K562 (cell line): ENCODE measurements around the gene SMIM29. TPM values are rescaled to one million over a fixed set of nuclear protein-coding genes. Genes with fewer than 3 reads are reported as not detected.

Source experiments
- ATAC-seq: fragments of 200-7000 bp; cut with Tn5 transposase; 3 replicates; pipeline ENCODE4 v1.9.1; 2020; ENCODE audit warnings: moderate library complexity
- BruUV-seq: library from RNA; stranded (reverse); fragments of 400-500 nt; replicated peaks from 2 replicates; lab custom pipeline; 2021; lab: Mats Ljungman, UMichigan
- CTCF ChIA-PET: fragments of 300-600 bp; formaldehyde crosslinking; extraction: SDS; loops from one replicate; lab custom pipeline; 2021; ENCODE audit warnings: low intra/inter-chr PET ratio; lab: Yijun Ruan, JAX
- POLR2A ChIA-PET: fragments of 300-600, 350-650 bp; sonication (Branson Sonifier 250); formaldehyde crosslinking; extraction: SDS; loops from one replicate; lab custom pipeline; 2021; ENCODE audit warnings: antibody characterized with exemption, inconsistent platforms; lab: Yijun Ruan, JAX
- DNase-seq, 4 experiments: peaks; one replicate each; pipeline versions ENCODE4 v3.0.0 to v3.0.0-alpha.2; 2011 to 2018; ENCODE audit warnings: low spot score in 3 of 4, mixed read lengths in 3 of 4; ENCODE audit errors: extremely low read depth in 1 of 4
- FAIRE-seq: peaks from 2 replicates; lab custom pipeline; 2011; peaks lifted over from hg19 to GRCh38; lab: Jason Lieb, UNC
- H2AFZ ChIP-seq: 2 replicates; pipeline ENCODE4 v1.6.0; 2011; ENCODE audit warnings: low read depth, low read length, control low read depth, inconsistent platforms
- H3K27ac ChIP-seq: fragments of 200-600 bp; 3 replicates; pipeline ENCODE4 v1.8.0; 2011; ENCODE audit warnings: low read depth, mild to moderate bottlenecking, control low read depth, inconsistent platforms, low read length, moderate library complexity, mixed read lengths; ENCODE audit errors: extremely low read depth
- H3K27me3 ChIP-seq, 2 experiments: fragments of 300-600 bp in 1 of 2; 2 replicates in 1 of 2; 3 replicates in 1 of 2; pipeline versions ENCODE4 v1.6.0 to v1.8.0; 2011; ENCODE audit warnings: inconsistent platforms in 2 of 2, low read length in 2 of 2, mild to moderate bottlenecking in 1 of 2, mixed read lengths in 1 of 2, moderate library complexity in 1 of 2; ENCODE audit not compliant: control insufficient read depth in 2 of 2, insufficient read depth in 2 of 2
- H3K36me3 ChIP-seq: fragments of 300-600 bp; 3 replicates; pipeline ENCODE4 v1.8.0; 2011; ENCODE audit warnings: mild to moderate bottlenecking, low read length, inconsistent platforms; ENCODE audit not compliant: control insufficient read depth, insufficient read depth
- H3K4me1 ChIP-seq, 2 experiments: fragments of 200-600 bp in 1 of 2; replicated peaks in 1 of 2; 2 replicates in 1 of 2; 3 replicates in 1 of 2; pipeline versions ENCODE4 v1.5.1 to v1.8.0; 2011; ENCODE audit warnings: inconsistent platforms in 2 of 2, low read length in 2 of 2, mild to moderate bottlenecking in 1 of 2, mixed read lengths in 1 of 2, moderate library complexity in 1 of 2; ENCODE audit not compliant: control insufficient read depth in 2 of 2, insufficient read depth in 2 of 2
- H3K4me2 ChIP-seq: 2 replicates; pipeline ENCODE4 v1.6.1; 2011; ENCODE audit warnings: low read length, control low read depth, inconsistent platforms, mixed read lengths; ENCODE audit not compliant: insufficient read depth
- H3K4me3 ChIP-seq: fragments of 200-600 bp; sonication (generic), shearing (Covaris generic); 2 replicates; pipeline ENCODE4 v1.5.1; 2016; ENCODE audit warnings: control low read depth, inconsistent platforms
- H3K79me2 ChIP-seq: fragments of 200-600 bp; 3 replicates; pipeline ENCODE4 v1.8.0; 2011; ENCODE audit warnings: low read length, inconsistent platforms; ENCODE audit not compliant: control insufficient read depth, insufficient read depth
- H3K9ac ChIP-seq, 2 experiments: 2 replicates each; pipeline versions ENCODE4 v1.6.0 to v1.6.1; 2011; ENCODE audit warnings: low read depth in 2 of 2, low read length in 2 of 2, control low read depth in 1 of 2, inconsistent platforms in 1 of 2, mild to moderate bottlenecking in 1 of 2, mixed read lengths in 1 of 2; ENCODE audit not compliant: insufficient read depth in 1 of 2
- H3K9me1 ChIP-seq: one replicate; pipeline ENCODE4 v1.6.0; 2011; ENCODE audit warnings: inconsistent platforms, mild to moderate bottlenecking, low read length, moderate library complexity; ENCODE audit not compliant: control insufficient read depth, insufficient read depth
- H3K9me3 ChIP-seq: replicated peaks from 2 replicates; pipeline ENCODE4 v1.5.1; 2011; ENCODE audit warnings: low read depth, low read length, inconsistent platforms; ENCODE audit not compliant: control insufficient read depth, insufficient read depth
- H4K20me1 ChIP-seq: replicated peaks from 2 replicates; pipeline ENCODE4 v1.6.1; 2011; ENCODE audit warnings: low read length, inconsistent platforms, mixed read lengths; ENCODE audit not compliant: control insufficient read depth, insufficient read depth
- CHCHD3 ChIP-seq: fragments of 250-450 bp; sonication (Bioruptor Pico); IDR thresholded peaks from 2 replicates; pipeline ENCODE4 v2.1.2; 2022; ENCODE audit warnings: mild to moderate bottlenecking
- ETV6 ChIP-seq, 3 experiments: fragments of 150-350 bp in 1 of 3; sonication (generic) in 1 of 3; formaldehyde crosslinking in 1 of 3; IDR thresholded peaks; 2 replicates each; pipeline versions ENCODE4 v1.6.1 to v1.8.0; 2014 to 2022; ENCODE audit warnings: borderline replicate concordance in 2 of 3, low read depth in 2 of 3, antibody characterized with exemption in 1 of 3, low read length in 1 of 3, mild to moderate bottlenecking in 1 of 3, missing genetic modification reagents in 1 of 3
- FOXA3 ChIP-seq, 2 experiments: fragments of 450-650 bp in 1 of 2; sonication (generic) in 1 of 2; formaldehyde crosslinking; IDR thresholded peaks in 1 of 2; conservative IDR thresholded peaks in 1 of 2; 2 replicates each; pipeline versions ENCODE4 v1.4.0 to v1.8.0; 2020 to 2022; ENCODE audit warnings: mild to moderate bottlenecking in 2 of 2, missing genetic modification reagents in 1 of 2
- POLR2AphosphoS5 ChIP-seq: IDR thresholded peaks from 2 replicates; pipeline ENCODE4 v1.6.1; 2011; ENCODE audit warnings: mild to moderate bottlenecking, low read depth, low read length, moderate library complexity; ENCODE audit not compliant: control insufficient read depth, insufficient read depth
- POLR2G ChIP-seq: fragments of 200-400 bp; formaldehyde crosslinking; IDR thresholded peaks from 2 replicates; pipeline ENCODE4 v1.6.1; 2017; ENCODE audit warnings: low read depth, mild to moderate bottlenecking, antibody characterized with exemption, low read length, moderate library complexity
- RBFOX2 ChIP-seq: fragments of 200-400 bp; formaldehyde crosslinking; IDR thresholded peaks from 2 replicates; pipeline ENCODE4 v1.6.1; 2017; ENCODE audit warnings: low read depth, mild to moderate bottlenecking, low read length, moderate library complexity
- SMAD1 ChIP-seq: fragments of 150-350 bp; IDR thresholded peaks from 2 replicates; pipeline ENCODE4 v1.6.1; 2014; ENCODE audit warnings: low read length, low read depth; ENCODE audit not compliant: partially characterized antibody
- SMARCA4 ChIP-seq: fragments of 450-650 bp; IDR thresholded peaks from 2 replicates; pipeline ENCODE4 v1.6.1; 2016
- ZNF436 ChIP-seq: fragments of 250-450, 450-650 bp; sonication (Bioruptor Pico); formaldehyde crosslinking; IDR thresholded peaks from 2 replicates; pipeline ENCODE4 v1.7.0; 2020; ENCODE audit warnings: mild to moderate bottlenecking
- WGBS: fragments of 100-300 bp; shearing (Covaris generic); methylation state at CpG from one replicate; pipeline ENCODE4 v1.1.6; 2016; ENCODE audit warnings: low coverage, mixed read lengths; ENCODE audit not compliant: insufficient coverage; ENCODE audit errors: missing lambda C conversion rate; 5-methylcytosine and 5-hydroxymethylcytosine counted together
- in situ Hi-C: fragments of 300-500 bp; cut with MboI; formaldehyde crosslinking; loops from 4 replicates; pipeline ENCODE4 v1.15.0; 2018; ENCODE audit warnings: inconsistent platforms, mixed read lengths
- intact Hi-C: fragments of 100-400 bp; cut with micrococcal nuclease; formaldehyde crosslinking; loops from 2 replicates; pipeline ENCODE4 v1.14.2; 2022
- polyA plus RNA-seq, 8 experiments: library from polyadenylated mRNA; depleted of rRNA in 4 of 8; stranded (reverse) in 5 of 8; unstranded in 3 of 8; fragments of >200 nt; fragmentation: Nextera tagmentation in 2 of 8; fragmentation: Illumina TruSeq in 1 of 8; extraction: Ambion mirVana in 2 of 8; extraction: Trizol in 1 of 8; gene quantifications; 2 replicates each; pipeline versions ENCODE4 v1.2.1 to v1.2.3, GENCODE V29; 2011 to 2014; ENCODE audit warnings: inconsistent platforms in 1 of 8, missing spikeins in 1 of 8
- total RNA-seq, 7 experiments: library from RNA; depleted of rRNA in 6 of 7; stranded (reverse); fragments of >200 nt in 6 of 7; fragmentation: Illumina TruSeq in 2 of 7; extraction: Trizol in 2 of 7; gene quantifications; 2 replicates each; pipeline versions ENCODE4 v1.2.1 to v1.2.3, GENCODE V29; 2011 to 2021; ENCODE audit warnings: low replicate concordance in 1 of 7
- TF ChIP-seq, protein P1 (sequence below): conservative IDR thresholded peaks from 2 replicates; pipeline ENCODE4 v1.6.1; 2011; ENCODE audit warnings: low read depth, mild to moderate bottlenecking, low read length; ENCODE audit not compliant: control insufficient read depth

The SMIM29 gene
- total and polyA plus RNA-seq, 9 of the 15 experiments (the other 6 are each of a cell fraction or from before 2014, with no cell fraction given), result 6.5 to 36.7 (median 20.9) TPM

DNA sequence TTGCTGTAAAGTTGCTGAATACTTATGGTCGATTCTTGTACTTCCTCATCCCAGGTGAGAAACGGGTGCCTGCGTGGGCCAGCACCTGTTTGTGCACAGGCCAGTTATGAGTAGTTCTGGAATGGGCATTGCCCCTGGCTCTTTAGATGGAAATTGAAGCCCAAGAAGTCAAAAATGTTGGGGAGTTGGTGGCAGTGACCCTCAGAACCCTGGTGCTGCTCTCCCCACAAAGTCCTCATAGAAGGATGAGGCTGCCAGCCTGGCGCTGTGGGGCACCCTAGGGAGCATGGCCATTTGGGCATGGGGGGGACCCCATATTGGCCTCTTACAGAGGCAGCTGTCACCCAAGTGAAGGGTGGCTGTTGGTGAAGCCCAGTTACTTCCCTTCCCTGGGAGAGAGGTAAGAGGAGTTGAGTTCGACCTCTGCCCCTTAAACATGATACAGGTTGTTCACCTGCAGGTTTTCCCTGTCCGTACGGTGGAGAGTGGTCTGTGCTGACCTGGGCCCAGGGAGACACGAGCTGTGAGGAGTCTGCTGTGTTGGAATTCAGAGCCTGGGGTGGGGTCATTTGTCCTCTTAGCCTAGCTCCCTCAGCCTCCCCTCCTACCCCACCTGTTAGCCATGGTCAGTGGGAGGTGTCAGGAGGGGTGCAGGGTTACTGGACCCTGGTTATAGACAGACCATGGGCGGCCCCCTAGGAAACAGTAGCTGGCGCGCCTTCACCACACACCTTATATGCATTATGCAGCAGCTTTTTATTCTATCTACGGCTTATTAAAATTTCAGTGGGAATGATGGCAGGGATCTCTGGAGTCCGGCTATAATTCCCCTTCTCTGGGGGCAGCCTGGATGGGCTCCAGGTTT lies 7.2 kb downstream of the SMIM29 start:
- Histone ChIP-seq H4K20me1 (peaks cover 50% of the 10 kb centered on the region), H3K4me2 (no peak overlapping the region), H3K79me2 (peaks cover 73% of the 10 kb centered on the region), H3K9ac (peak overlapping the region in 1 of 2 experiments; percentile 1; a peak in 2 of 4 replicates), H3K9me1 (no peaks in the 10 kb centered on the region), H3K36me3 (peaks cover 87% of the 10 kb centered on the region), H3K27ac (peak overlapping the region; percentile 76; the same call in 2 of the 3 replicates), H3K4me1 (peaks cover 66 to 67% of the 10 kb centered on the region in 2 experiments), H3K4me3 (no peak overlapping the region), H3K9me3 (no peaks in the 10 kb centered on the region), H3K27me3 (no peaks in the 10 kb centered on the region), H2AFZ (no peak overlapping the region)
- no peak for TF ChIP-seq ZNF436 (CRISPR knock-in tag)
- TF ChIP-seq POLR2AphosphoS5, result peak; percentile 27; the same call in 1 of the 2 replicates
- TF ChIP-seq POLR2G, result peak; percentile 15
- no peak for TF ChIP-seq FOXA3 (CRISPR knock-in tag; conservative IDR thresholded peaks at IDR 0.05 in 1 of 2, IDR thresholded peaks at IDR 0.05 in 1 of 2)
- TF ChIP-seq, protein P1, sequence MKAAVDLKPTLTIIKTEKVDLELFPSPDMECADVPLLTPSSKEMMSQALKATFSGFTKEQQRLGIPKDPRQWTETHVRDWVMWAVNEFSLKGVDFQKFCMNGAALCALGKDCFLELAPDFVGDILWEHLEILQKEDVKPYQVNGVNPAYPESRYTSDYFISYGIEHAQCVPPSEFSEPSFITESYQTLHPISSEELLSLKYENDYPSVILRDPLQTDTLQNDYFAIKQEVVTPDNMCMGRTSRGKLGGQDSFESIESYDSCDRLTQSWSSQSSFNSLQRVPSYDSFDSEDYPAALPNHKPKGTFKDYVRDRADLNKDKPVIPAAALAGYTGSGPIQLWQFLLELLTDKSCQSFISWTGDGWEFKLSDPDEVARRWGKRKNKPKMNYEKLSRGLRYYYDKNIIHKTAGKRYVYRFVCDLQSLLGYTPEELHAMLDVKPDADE, result 0 out of 2 replicates have a peak, but pooled peaks have one; percentile 17
- TF ChIP-seq RBFOX2, result peak; percentile 49; the same call in 1 of the 2 replicates
- no peak for TF ChIP-seq ETV6 (IDR thresholded peaks at IDR 0.05; ENCODE audit: borderline replicate concordance in 1 of 2, low read depth in 2 of 2, low read length in 1 of 2)
- no peak for TF ChIP-seq ETV6 (CRISPR knock-in tag; IDR thresholded peaks at IDR 0.05; ENCODE audit: borderline replicate concordance)
- TF ChIP-seq SMAD1, result no peak
- TF ChIP-seq CHCHD3 (CRISPR knock-in tag), result no peak
- no peak for TF ChIP-seq SMARCA4
- CTCF ChIA-PET, result no interaction called here
- no peak for FAIRE-seq
- intact Hi-C loops (loop anchor here (5.0 kb wide), 1 partner anchor 184 kb away; no protein-coding TSS in a partner anchor), in situ Hi-C loops (no loop called here)
- no TSS peak for BruUV-seq
- peak in 2 of 4 experiments; percentile 4 to 7 for DNase-seq
- no peak for ATAC-seq
- POLR2A ChIA-PET, result interaction anchor here (0.9 to 1.5 kb wide), 4 partner anchors 26 to 234 kb away, joined by 3 to 4 read pairs (median 4); no protein-coding TSS in a partner anchor
- 90% methylated on average over 13 of the region's 13 CpGs for WGBS
